ENCODE data around the gene FANCC.

Gene FANCC

DNA sequence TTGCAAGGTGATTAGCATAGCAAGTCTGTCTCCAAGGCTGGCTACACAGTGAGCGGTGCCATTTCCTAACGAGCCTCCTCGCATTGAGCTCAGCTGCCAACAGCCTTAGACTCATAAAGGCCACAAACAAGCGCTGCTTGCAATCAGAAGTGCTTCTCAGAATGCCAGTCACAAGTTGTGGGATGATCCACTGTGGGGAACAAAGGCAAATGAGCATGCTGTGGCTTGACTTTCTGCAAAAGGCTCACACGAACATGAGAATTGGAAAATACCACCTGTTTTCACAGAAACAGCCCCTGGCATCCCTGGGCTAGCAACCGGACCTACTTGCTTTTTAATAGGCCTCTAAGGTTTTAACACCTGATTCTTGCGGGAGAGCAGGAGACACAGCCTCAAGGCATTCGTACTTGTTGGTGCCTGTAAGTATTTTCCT is 215.5 kb downstream of the FANCC start:
- DNase-seq (ENCODE audit: low read depth in 2 of 2) = no peak

DNA sequence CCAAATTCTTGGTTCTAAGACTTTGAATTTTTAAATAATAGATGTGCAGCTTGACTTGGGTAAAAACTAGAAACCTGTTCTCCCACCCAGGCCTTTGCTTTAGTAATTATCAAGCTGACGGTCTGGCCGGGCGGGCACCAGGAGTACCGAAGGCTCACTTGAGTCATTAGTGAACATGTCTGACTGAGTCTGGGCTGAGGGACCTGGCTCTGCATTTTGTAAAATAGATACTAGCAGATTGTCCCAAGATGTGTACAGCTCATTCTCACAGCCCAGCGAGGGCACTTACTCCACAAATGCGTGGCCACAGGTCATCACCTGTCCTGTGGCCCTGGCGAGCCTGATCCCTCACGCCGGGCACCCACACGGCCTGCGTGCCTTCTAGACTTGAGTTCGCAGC is 216.2 kb downstream of the FANCC start:
- DNase-seq (ENCODE audit: low read depth in 2 of 2) = no peak

DNA sequence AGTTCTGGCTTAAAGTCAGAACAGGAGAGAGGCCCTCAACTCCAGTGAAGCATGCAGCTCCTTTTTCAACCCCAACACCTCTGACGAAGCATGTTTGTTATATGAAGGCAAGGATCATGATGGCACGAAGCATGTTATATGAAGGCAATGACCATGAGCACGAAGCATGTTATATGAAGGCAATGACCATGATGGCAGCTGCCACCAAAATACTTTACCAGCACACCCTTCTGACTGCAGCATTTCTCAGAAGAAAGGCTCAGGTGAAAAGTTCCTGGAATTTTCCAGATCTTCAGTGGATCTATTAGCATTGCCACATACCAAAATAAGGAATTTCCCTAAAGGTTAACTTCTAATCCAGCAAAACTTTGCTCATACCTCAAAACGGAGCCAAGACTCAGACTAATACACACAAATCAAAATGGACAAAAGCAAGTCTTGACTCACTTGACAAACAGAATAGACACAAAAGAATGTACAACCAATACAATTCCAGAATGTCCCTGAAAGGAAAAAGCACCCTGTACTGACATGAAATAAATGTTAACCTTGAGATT is 217.4 kb downstream of the FANCC start:
- no peak for DNase-seq (ENCODE audit: low read depth in 2 of 2)

DNA sequence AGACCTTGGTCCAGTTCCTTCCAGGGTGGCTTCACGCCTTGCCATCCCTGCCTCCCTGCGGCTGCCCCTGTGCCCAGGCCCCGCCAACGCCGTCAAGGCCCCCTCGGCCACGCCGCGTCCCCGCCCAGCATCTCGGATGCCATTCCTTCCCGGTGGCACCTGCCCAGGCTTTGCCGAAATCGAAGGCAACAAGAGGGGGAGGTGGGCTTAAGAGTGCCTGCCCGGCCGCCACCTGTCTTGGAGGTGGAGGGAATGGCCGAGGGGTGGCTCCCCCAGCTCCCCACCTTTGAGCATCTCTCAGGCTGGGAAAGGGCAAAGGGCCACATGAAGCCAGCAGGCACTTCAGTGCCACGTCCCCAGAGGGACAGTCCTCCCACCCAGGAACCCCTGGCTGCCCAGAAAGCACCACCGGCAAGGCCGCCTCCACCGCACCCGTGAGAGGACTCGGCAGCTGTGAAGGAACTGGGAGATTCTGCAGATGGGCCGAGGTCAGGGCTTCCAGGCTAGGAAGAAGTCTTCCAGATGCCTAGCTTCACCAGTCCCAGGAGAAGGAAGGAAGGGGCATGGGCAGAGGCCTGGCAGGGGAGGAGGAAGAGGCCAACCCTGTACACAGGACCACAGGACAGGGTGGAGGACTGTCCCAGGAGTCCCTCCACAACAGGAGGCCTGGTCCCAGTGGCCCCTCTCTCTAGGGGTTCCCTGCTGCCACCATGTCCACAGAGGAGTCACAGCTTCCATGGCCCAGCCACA is 218.0 kb downstream of the FANCC start:
- DNase-seq (ENCODE audit: low read depth in 2 of 2) = no peak

DNA sequence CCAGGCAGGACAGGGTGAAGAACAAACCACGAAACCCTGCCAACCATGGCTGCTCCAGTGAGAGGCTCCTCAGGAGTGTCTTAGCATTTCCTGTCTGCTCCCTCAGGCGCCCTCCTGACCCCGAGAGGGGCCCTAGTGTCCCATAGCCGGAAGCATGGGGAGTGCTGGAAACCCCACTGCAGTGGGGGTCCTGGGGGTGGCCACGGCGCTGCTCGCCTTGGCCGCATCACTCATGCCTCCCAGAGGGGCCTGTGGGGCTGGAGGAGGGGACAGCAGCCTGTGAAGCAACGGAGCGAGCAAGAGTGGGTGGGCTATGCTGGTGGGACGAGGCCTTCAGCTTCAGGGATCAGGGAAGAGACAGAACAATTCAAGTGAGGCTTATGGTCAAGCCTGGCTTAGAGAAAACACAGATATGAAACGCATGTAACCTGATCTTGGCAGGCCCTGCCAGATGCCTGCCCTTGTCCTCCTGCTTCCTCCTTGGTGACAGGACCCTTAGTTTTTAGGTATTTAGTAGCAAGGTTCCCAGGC is 219.1 kb downstream of the FANCC start:
- DNase-seq (ENCODE audit: low read depth in 2 of 2) = no peak

DNA sequence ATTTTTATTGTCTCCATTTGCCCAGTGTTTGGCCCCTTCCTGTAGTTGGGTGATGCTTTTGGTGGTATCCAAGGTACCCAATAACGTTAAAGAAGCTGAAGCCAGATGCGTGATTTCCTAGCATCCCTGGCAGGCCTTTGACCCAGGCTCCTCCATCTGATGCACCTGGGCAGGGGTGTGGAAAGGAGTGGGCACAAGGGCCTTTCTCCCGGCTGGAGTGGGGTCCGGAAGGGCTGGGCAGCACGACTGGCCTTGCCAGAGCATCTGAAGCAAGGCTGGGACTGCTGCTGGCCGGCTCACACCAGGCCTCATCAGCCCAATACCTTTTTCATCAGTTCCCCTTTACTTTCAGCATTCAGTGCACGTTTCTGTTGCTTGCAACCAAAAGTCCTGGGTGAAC is 220.2 kb downstream of the FANCC start:
- DNase-seq (ENCODE audit: low read depth in 2 of 2) = no peak

DNA sequence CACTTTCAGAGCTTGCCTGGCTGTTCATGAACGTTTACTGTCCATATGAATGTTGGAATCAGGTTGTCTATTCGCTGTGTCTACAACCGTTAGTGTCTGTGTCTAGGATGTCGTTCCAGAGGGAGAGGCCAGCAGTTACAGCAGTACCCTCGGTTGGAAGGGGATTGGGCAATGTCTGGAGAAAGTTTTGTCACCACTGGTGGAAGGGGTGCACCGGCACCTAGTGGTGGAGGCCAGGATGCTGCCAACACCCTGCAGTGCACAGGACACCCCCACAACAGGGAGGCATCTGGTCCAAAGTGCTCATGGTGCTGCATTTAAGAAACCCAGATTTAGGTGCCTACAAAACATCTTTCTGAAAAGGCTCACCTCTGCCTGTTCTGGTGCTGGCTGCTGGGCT is 220.7 kb downstream of the FANCC start:
- DNase-seq (ENCODE audit: low read depth in 2 of 2) = no peak

DNA sequence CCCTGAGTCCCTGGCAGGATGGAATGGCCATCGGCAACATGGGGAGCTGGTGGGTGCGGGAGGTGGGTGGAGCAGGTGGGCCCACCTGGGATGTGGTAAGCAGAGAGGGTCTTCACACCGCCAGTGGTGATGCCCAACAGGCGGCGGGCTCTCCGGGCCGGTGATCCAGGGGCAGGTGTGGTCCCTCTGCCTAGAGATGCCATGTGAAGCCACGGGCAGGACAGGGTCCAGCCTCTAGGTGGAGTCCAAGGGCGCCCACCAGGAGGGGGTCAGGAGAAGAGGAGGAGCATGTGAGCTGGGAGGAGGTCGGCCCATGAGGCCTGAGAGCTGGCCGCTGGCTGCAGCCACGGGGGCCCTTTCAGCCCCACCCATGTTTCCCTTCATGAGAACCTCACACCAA is 221.1 kb downstream of the FANCC start:
- DNase-seq (ENCODE audit: low read depth in 2 of 2) = no peak

DNA sequence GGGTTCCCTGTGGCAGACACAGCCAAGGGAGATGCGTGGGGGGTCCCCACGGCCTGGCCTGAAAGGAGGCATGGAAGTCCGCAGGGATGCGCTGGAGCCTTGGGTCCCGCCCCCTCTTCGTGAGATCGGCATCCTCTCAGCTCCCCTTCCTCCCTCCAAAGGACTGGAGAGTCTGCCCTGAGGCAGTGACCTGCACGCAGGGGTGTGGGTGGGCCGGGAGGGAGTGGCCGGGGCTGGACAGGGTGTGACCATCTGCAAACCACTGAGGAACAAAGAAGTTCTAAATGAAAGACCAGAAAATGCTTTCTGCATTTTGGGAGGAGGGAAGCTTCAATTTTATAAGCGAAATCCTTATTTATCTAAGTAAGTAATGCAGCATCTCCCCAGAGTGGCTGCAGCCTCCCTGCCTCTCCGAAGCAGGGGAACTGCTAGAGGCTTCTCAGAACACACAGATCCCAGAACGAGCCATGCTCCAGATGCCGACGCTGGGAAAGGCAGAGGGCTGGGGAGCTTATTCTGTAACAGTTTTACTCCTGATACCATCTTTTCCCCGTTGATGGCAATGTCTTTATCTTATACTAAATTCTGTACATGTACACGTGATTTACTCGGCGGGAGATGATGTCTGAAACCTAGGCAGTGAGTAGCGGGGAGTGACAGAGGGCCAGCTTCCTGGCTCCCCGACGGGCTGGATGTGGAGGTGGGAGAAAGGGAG is 221.7 kb downstream of the FANCC start:
- no peak for DNase-seq (ENCODE audit: low read depth in 2 of 2)

DNA sequence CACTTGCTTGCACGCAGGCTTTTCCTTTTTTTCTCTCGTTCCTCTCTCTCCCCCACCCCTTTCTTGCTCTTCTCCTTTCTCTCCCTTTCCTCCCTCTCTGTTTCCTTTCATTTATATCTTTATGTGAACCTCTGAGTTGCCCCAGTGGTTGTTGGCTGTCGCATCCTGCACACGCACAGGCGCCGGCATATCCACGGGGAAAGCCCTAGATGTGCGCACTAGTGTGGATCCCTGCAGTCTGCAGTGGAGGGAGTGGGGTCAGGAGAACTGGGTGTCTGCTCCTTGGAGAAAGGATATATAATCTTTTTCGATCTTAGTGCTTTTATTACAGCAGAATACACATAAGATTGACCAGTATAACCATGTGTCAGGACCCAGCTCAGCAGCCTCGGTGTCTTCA is 223.5 kb downstream of the FANCC start:
- no peak for DNase-seq (ENCODE audit: low read depth in 2 of 2)

DNA sequence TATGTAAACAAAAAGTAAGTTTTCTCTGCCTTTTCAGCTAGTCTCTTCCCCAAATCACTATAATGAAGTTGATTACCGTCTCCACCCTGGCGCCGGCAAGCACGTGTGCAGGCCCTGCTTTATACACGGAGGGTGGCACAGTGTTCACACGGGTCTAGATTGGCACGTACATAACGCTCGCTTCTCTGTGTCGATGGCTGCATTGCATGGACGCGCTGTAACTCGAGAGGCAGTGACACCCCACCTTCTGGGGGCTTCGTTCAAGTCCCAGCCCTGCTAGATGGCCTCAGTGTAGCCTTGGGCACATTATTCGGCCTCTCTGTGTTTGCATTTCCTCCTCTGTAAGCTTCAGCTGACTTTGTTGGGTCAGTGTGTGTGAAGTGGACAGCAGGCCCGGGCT is 223.9 kb downstream of the FANCC start:
- no peak for DNase-seq (ENCODE audit: low read depth in 2 of 2)

DNA sequence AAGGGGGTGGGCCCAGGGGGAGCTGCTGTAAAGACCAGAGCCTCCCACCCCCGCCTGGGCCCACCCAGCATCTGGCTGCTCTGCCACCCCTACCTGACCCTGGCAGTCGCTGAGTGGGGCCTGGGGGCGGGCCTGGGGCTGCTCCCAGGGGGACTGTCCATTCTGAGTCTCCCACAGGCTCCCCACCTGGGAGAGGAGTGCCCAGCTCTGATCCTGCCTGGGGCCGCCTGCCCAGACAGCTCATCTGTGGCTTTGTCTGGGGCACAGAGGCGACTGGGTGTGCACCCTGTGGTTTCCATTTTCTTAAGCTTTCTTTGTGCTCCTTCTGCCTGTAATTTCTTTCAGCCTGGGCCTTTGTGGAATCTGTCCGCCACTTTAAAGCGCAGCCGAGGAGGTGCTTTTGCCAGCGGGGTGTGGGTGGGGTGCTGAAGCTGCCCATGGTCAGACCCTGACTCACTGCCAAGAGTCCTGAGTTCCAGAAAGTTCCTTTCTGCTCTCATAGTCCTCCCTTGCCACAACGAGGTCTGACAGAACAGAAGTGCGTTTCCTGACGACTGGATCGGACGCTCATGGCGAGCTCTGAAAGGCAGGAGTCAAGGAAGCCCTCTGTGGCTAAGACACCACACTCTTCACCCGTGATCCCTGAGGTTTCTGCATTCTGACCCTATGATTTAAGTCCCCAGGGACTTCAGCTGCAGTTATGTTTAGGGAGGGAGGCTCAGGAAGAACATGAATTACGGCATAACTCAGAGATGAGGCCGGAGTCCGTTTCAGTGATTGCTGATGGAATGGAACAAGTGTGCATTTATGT is 225.0 kb downstream of the FANCC start:
- no peak for DNase-seq (ENCODE audit: low read depth in 2 of 2)

DNA sequence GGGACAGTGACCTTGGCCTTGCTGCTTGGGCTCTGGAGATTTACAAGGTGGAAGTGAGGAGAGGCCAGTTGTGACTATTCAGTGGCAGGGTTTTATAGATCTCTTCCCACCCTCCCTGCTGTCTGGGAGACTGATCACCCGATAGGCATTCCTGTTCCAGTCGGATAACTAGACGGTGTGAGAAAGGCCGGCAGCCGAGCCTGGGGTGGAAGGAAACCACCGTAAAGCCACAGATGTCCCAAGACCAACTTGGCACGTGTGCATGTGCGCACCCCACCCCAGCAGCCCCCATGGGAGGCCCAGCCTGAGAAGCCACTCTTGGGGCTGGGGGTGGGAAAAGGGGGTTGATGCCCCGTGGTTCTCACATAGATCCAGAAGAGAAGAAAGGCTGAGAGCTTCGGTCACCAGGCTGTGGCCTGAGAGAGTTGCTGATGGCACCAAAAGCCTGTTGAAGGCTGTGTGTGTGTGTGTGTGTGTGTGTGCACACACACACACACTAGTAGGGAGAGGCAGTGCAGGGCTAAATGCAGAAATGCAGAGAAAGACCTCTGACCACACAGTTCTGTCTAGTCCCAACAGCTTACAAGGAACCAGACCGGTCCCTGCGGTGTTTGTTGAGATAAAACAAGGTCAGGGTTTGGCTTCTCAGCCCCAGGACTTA is 225.8 kb downstream of the FANCC start:
- DNase-seq (ENCODE audit: low read depth in 2 of 2) = no peak

DNA sequence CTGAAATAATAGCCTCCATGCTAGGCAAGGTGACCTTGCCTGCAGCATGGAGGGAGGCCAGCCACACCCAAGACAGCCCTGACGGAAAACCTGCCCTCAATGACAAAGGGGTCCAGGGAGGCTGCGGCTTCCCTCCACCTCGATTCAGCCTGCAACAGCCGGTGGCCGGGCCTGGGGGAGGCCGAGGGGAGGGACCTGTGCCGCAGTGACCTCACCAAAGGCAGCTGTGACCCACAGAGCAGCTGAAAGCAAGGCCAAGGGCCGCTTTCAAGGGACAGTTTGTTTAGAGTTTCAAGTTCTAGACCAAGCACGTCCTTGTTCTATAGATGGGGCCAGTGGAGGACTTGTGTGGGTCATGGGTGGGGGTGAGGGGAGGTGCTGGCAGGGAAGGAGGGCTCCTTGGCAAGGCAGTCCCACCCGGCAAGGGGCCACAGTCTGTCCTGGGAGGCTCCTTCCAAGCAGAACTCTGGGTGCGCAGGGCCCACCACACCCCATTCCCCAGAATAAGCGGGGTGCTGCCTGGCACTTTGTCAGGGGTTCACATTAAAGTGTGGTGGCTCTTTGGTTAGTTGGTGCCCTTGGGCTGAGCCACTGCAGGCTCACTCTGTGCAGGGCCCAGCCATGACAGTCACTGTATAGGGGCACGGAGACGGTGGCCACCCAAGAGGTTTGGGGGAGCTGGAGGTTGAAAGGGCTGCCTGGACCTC is 226.5 kb downstream of the FANCC start:
- no peak for DNase-seq (ENCODE audit: low read depth in 2 of 2)

DNA sequence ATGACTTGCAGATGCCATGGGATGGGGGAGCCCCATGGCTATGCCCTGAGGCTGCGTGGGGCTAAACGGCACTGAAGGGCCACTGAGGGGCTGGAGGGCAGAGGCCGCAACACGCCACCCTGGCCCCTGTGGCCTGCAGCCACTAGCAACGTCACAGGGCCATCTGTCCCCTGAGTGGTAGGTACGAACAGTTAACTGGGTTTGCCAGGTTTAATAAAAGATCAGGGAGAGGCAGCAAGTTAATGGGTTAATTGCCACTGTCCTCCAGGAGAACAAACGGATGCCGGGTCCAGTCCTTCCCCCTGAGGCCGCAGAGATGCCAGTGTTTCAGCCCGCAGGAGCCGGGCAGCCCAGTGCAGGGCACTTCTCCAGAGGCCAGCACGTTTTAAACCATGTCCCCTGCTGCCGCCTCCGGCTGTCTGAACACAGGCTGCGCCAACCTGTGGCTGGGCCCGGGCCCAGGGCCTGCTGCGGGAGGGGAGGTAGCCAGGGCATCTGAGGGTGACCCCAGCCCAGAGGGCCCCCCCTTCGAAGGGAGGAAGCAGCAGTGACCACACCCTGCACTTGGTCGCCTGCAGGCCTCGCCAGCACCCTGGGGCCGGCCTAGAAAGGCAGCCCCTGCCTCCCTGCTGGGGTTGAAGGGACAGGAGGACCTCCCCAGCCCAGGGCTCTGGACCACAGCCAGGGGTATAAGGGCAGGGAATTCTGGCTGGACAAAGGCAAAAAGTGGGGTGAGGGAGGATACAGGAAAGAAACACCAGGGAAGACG is 227.3 kb downstream of the FANCC start:
- no peak for DNase-seq (ENCODE audit: low read depth in 2 of 2)

DNA sequence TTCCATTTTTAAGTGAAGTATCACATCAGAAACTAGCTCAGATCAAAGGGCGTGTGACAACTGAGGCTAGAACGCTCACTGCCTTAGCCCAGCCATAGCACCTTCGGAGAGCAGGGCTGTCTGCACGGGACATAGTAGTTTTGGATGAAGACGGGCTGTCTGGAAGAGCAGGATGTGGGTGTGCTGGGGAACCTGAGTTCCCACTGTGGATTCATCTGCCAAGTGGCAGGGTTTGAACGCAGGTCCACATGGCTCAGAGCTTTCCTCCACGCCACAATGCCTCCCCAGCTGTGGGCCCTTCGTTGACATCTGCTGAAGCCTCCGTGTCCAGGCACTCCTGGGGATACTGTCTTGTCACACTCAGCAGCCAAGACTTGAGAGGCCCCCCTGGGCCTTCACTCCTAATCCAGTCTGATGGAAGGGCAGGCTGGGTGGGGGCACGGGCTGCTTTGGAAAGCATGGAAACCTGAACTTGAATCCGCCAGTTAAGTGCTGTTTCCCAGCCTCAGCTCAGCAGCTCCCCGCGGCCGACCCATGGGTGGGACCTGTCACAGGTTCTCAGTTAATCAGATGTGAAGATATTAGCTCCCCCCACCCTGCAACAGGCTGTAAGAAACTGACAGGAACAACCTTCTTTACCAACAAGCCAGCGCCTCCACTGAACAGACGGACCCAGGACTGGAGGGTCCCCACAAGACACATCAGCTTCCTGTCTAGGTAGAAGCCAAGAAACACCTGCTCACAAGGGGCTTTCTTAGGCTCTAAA is 228.1 kb downstream of the FANCC start:
- DNase-seq (ENCODE audit: low read depth in 2 of 2) = no peak

DNA sequence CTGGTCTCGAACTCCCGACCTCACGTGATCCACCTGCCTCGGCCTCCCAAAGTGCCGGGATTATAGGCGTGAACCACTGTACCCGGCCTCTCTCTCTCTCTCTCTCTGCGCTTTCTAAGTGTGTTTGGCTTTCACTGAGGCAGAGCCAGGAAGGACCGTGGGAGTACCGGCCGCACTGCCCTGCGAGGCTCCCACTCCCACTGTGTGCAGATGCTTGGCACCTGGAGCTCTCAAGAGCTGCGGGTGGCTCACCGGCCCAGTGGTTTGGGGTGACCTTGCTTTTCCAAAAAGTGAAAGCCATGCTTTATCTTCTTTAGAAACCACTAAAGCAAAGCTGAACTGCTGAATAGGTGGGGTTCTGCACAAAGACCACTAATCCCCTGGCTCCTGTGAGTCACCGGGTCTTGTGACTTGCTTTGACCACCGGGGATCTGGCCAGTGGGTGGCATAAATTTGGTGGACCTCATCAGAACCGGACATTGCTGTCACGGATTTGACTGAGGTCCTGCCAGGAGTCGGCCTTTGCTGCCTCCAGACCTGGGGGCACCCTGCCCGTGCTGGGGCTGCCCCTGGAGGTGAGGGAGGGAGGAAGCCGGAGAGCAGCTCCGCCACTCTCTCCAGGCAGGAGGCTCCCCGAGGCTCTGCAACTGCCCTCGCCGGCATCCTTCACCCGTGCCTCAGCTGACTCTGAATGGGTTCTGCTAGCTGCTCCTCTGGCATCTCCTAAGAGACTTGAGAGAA is 228.9 kb downstream of the FANCC start:
- DNase-seq (ENCODE audit: low read depth in 2 of 2) = no peak

DNA sequence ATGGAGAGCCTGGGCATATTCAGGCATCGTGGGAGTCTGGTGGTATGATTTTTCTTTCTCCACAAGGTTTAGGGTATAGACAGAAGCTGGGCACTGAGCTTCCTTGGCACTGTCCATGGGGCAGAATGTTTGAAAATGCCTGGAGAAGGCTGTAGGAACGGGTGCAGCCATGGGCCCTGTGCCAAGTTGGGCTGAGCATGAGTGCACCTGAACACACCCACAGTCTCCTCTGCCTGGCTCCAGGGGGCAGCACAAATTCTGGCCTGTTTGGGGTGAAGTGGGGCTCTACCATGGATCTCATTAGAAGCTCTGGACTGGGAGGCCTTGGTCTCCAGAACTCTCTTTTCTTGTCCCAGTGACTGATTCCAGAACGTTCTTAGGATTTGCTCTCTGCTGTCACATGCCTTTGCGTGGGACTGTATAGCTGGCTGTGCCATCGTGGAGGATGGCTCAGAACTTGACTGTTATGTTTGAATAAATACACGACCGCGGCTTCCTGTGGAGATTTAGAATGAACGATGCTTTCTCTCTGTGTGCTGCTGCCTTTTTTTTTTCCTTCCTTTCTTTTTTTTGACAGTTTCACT is 229.8 kb downstream of the FANCC start:
- DNase-seq (ENCODE audit: low read depth in 2 of 2) = no peak

All from stimulated activated CD8-positive, alpha-beta memory T cell treated with anti-CD3 and anti-CD28 coated beads, Interleukin-15, amount 100 ng/mL, for 48 hours (primary cell).